ENCODE results near the gene CFDP1.
"Not testable (repeated sequence)": the region's sequence is repeated elsewhere in the genome, so short reads cannot be mapped to it uniquely, and the experiment has no call there.

The CFDP1 gene

GRCh38 chr16:75289189-75289588, 144.1 kb downstream of the CFDP1 start:
- Histone ChIP-seq H3K4me3 (ENCODE audit: low read depth in 1 of 5, low read length in 5 of 5) (no peak overlapping the region), H3K27ac (ENCODE audit: low read depth, low read length) (peak overlapping the region; percentile 44), H3K36me3 (ENCODE audit: control insufficient read depth in 5 of 5, insufficient read depth in 5 of 5, low read length in 5 of 5) (peaks cover 7 to 34% (median 29%) of the 10 kb centered on the region in 5 donors), H3K9me3 (ENCODE audit: control insufficient read depth in 5 of 5, low read length in 5 of 5) (no peaks in the 10 kb centered on the region), H3K4me1 (ENCODE audit: control insufficient read depth in 5 of 5, insufficient read depth in 5 of 5, low read length in 5 of 5) (peaks cover 0 to 26% (median 0%) of the 10 kb centered on the region in 5 donors), H3K27me3 (ENCODE audit: control insufficient read depth in 5 of 5, insufficient read depth in 4 of 5, low read length in 5 of 5) (no peaks in the 10 kb centered on the region), H3K9ac (ENCODE audit: low read length in 5 of 5) (no peak overlapping the region)

DNA sequence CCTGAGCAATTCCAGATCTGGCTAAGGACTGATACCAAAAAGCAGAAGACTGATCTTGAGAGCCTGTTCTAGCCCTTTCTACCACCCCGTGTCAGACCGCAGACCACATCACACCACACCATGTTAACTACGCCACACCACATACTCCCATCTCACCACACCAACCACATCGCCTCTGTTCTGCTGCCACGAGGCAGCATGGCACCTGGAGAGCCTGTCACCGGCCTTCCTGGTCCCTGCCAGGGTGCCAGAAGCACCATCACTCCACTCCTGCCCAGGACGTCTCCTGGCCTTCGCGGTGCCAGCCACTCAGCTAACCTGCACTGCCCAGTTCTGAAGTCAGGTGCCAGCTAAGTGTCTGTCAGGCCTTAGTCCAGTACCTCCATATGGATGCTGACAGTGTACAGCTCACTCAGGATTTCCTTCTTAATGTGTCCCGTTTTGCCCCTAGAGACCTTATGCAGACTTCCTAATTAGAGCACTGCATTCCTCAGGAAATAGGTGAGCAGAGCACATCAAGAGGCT, 144.6 kb downstream of the CFDP1 start:
- H3K27me3 ChIP-seq (ENCODE audit: control insufficient read depth in 5 of 5, insufficient read depth in 4 of 5, low read length in 5 of 5), result no peaks in the 10 kb centered on the region
- peaks cover 0 to 26% (median 0%) of the 10 kb centered on the region in 5 donors for H3K4me1 ChIP-seq (ENCODE audit: control insufficient read depth in 5 of 5, insufficient read depth in 5 of 5, low read length in 5 of 5)
- H3K9me3 ChIP-seq (ENCODE audit: control insufficient read depth in 5 of 5, low read length in 5 of 5), result no peaks in the 10 kb centered on the region
- no peak overlapping the region for H3K4me3 ChIP-seq (ENCODE audit: low read depth in 1 of 5, low read length in 5 of 5)
- H3K36me3 ChIP-seq (ENCODE audit: control insufficient read depth in 5 of 5, insufficient read depth in 5 of 5, low read length in 5 of 5), result peaks cover 4 to 31% (median 27%) of the 10 kb centered on the region in 5 donors
- H3K9ac ChIP-seq (ENCODE audit: low read length in 5 of 5), result peak overlapping the region in 1 of 5 donors; percentile 2
- H3K27ac ChIP-seq (ENCODE audit: low read depth, low read length), result peak overlapping the region; percentile 44

- Histone ChIP-seq H3K9me3 (ENCODE audit: control insufficient read depth in 5 of 5, low read length in 5 of 5) (no peaks in the 10 kb centered on the region), H3K4me1 (ENCODE audit: control insufficient read depth in 5 of 5, insufficient read depth in 5 of 5, low read length in 5 of 5) (peaks cover 0 to 26% (median 0%) of the 10 kb centered on the region in 5 donors), H3K27ac (ENCODE audit: low read depth, low read length) (peak overlapping the region; percentile 44), H3K9ac (ENCODE audit: low read length in 5 of 5) (peak overlapping the region in 1 of 5 donors; percentile 2), H3K27me3 (ENCODE audit: control insufficient read depth in 5 of 5, insufficient read depth in 4 of 5, low read length in 5 of 5) (no peaks in the 10 kb centered on the region), H3K4me3 (ENCODE audit: low read depth in 1 of 5, low read length in 5 of 5) (no peak overlapping the region), H3K36me3 (ENCODE audit: control insufficient read depth in 5 of 5, insufficient read depth in 5 of 5, low read length in 5 of 5) (peaks cover 4 to 27% (median 22%) of the 10 kb centered on the region in 5 donors)
Observed at GRCh38 chr16:75288181-75288580, 145.1 kb downstream of the CFDP1 start.

DNA sequence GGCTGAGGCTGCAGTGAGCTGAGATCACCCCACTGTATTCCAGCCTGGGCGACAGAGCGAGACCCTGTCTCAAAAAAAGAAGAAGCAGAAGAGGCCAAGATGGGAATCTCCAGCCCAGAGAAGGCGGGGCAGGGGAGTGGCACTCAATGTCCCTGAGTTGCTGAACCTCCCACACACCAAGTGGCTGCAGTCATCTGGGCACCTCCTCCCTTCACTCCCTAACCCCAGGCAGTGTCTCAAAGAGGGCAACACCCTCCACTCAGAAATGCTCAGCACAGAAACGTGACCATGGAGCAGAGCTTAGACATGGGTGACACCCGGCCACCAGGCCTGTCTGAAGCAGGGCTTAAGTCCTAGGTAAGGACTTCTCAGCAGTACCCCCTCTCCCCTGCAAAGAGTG, 145.6 kb downstream of the CFDP1 start:
- no peak overlapping the region for H3K9ac ChIP-seq (ENCODE audit: low read length in 5 of 5)
- peaks cover 4 to 23% (median 17%) of the 10 kb centered on the region in 5 donors for H3K36me3 ChIP-seq (ENCODE audit: control insufficient read depth in 5 of 5, insufficient read depth in 5 of 5, low read length in 5 of 5)
- no peak overlapping the region for H3K4me3 ChIP-seq (ENCODE audit: low read depth in 1 of 5, low read length in 5 of 5)
- H3K27ac ChIP-seq (ENCODE audit: low read depth, low read length), result no peak overlapping the region
- no peaks in the 10 kb centered on the region for H3K27me3 ChIP-seq (ENCODE audit: control insufficient read depth in 5 of 5, insufficient read depth in 4 of 5, low read length in 5 of 5)
- peaks cover 0 to 26% (median 0%) of the 10 kb centered on the region in 5 donors for H3K4me1 ChIP-seq (ENCODE audit: control insufficient read depth in 5 of 5, insufficient read depth in 5 of 5, low read length in 5 of 5)
- no peaks in the 10 kb centered on the region for H3K9me3 ChIP-seq (ENCODE audit: control insufficient read depth in 5 of 5, low read length in 5 of 5)

DNA sequence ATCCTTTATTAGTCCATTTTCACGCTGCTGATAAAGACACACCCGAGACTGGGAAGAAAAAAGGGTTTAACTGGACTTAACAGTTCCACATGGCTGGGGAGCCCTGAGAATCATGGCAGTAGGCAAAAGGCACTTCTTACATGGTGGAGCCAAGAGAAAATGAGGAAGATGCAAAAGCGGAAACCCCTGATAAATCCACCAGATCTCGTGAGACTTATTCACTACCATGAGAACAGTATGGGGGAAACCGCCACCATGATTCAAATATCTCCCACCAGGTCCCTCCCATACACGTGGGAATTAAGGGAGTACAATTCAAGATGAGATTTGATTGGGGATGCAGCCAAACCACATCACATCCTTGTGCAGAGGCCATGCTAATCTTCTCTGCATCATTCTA, 146.9 kb downstream of the CFDP1 start:
- Histone ChIP-seq H3K27me3 (ENCODE audit: control insufficient read depth in 5 of 5, insufficient read depth in 4 of 5, low read length in 5 of 5) (no peaks in the 10 kb centered on the region), H3K4me3 (ENCODE audit: low read depth in 1 of 5, low read length in 5 of 5) (no peak overlapping the region), H3K9ac (ENCODE audit: low read length in 5 of 5) (no peak overlapping the region), H3K27ac (ENCODE audit: low read depth, low read length) (no peak overlapping the region), H3K9me3 (ENCODE audit: control insufficient read depth in 5 of 5, low read length in 5 of 5) (no peaks in the 10 kb centered on the region), H3K36me3 (ENCODE audit: control insufficient read depth in 5 of 5, insufficient read depth in 5 of 5, low read length in 5 of 5) (peaks cover 3 to 11% (median 9%) of the 10 kb centered on the region in 5 donors), H3K4me1 (ENCODE audit: control insufficient read depth in 5 of 5, insufficient read depth in 5 of 5, low read length in 5 of 5) (peaks cover 0 to 26% (median 0%) of the 10 kb centered on the region in 5 donors)

GRCh38 chr16:75282466-75283281, 150.6 kb downstream of the CFDP1 start:
- no peak overlapping the region for H3K4me3 ChIP-seq (ENCODE audit: low read depth in 1 of 5, low read length in 5 of 5)
- H3K9ac ChIP-seq (ENCODE audit: low read length in 5 of 5), result no peak overlapping the region
- H3K36me3 ChIP-seq (ENCODE audit: control insufficient read depth in 5 of 5, insufficient read depth in 5 of 5, low read length in 5 of 5), result no peaks in the 10 kb centered on the region
- no peaks in the 10 kb centered on the region for H3K9me3 ChIP-seq (ENCODE audit: control insufficient read depth in 5 of 5, low read length in 5 of 5)
- no peaks in the 10 kb centered on the region for H3K4me1 ChIP-seq (ENCODE audit: control insufficient read depth in 5 of 5, insufficient read depth in 5 of 5, low read length in 5 of 5)
- no peaks in the 10 kb centered on the region for H3K27me3 ChIP-seq (ENCODE audit: control insufficient read depth in 5 of 5, insufficient read depth in 4 of 5, low read length in 5 of 5)
- no peak overlapping the region for H3K27ac ChIP-seq (ENCODE audit: low read depth, low read length)

DNA sequence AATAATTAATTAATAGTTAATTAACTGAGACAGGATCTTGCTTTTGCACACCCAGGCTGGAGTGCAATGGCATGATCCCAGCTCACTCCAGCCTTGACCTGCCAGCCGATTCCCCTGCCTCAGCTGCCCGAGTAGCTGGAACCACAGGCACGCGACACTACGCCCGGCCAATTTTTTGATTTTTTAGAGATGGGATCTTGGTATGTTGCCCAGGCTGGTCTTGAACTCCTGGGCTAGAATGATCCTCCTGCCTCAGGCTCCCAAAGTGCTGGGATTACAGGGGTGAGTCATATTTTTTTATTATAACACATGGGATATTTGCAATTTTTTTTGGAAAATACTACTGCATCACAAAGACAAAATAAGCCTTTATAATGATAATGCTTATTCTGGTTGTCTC, 151.5 kb downstream of the CFDP1 start:
- H3K4me1 ChIP-seq (ENCODE audit: control insufficient read depth in 5 of 5, insufficient read depth in 5 of 5, low read length in 5 of 5), result no peaks in the 10 kb centered on the region
- H3K27ac ChIP-seq (ENCODE audit: low read depth, low read length), result no peak overlapping the region

DNA sequence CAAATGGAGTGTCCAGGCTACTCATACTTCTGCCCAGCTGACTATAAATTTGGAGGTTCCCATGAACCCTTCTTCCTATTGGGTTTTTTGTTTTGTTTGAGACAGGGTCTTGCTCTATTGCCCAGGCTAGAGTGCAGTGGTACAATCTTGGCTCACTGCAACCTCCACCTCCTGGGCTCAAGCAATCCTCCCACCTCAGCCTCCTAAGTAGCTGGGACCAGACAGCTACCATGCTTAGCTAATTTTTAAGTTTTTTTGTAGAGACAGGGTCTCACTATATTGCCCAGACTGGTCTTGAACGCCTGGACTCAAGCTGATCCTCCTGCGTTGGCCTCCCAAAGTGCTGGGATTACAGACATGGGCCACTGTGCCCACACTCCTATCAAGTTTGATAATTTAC, 152.3 kb downstream of the CFDP1 start:
- not testable (repeated sequence) for H3K27ac ChIP-seq (ENCODE audit: low read depth, low read length); H3K27me3 ChIP-seq (ENCODE audit: control insufficient read depth in 5 of 5, insufficient read depth in 4 of 5, low read length in 5 of 5); H3K9me3 ChIP-seq (ENCODE audit: control insufficient read depth in 5 of 5, low read length in 5 of 5); H3K4me3 ChIP-seq (ENCODE audit: low read depth in 1 of 5, low read length in 5 of 5); H3K4me1 ChIP-seq (ENCODE audit: control insufficient read depth in 5 of 5, insufficient read depth in 5 of 5, low read length in 5 of 5); H3K36me3 ChIP-seq (ENCODE audit: control insufficient read depth in 5 of 5, insufficient read depth in 5 of 5, low read length in 5 of 5); H3K9ac ChIP-seq (ENCODE audit: low read length in 5 of 5)

More for the DNA sequence above, 151.5 kb downstream of the CFDP1 start:
- Histone ChIP-seq H3K9me3 (ENCODE audit: control insufficient read depth in 5 of 5, low read length in 5 of 5) (no peaks in the 10 kb centered on the region), H3K36me3 (ENCODE audit: control insufficient read depth in 5 of 5, insufficient read depth in 5 of 5, low read length in 5 of 5) (no peaks in the 10 kb centered on the region), H3K4me3 (ENCODE audit: low read depth in 1 of 5, low read length in 5 of 5) (no peak overlapping the region), H3K27me3 (ENCODE audit: control insufficient read depth in 5 of 5, insufficient read depth in 4 of 5, low read length in 5 of 5) (no peaks in the 10 kb centered on the region), H3K9ac (ENCODE audit: low read length in 5 of 5) (no peak overlapping the region)

DNA sequence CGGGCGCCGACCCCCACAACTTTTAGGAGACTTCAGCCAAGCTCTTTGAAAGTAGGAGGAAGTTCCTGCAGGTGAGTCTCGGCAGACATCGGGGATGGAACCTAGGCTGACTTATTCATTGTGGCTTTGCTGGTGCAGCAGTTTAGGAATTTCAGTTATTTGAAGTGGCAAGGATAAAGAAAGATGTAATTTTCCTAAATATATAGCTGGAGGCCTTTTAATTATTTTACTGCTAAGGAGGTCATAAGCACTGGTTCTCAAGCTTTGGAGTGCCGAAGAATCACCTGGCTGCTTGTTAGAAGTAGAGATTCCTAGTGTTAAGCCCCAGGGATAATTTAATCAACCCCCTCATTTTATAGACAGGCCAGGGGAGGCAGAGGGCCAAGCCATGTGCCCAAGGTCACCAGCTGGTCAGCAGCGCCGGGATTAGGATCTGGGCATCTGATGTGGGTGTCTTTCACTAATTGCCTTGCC, 152.9 kb downstream of the CFDP1 start:
- no peak overlapping the region for H3K9ac ChIP-seq (ENCODE audit: low read length in 5 of 5)
- H3K36me3 ChIP-seq (ENCODE audit: control insufficient read depth in 5 of 5, insufficient read depth in 5 of 5, low read length in 5 of 5), result no peaks in the 10 kb centered on the region
- H3K4me1 ChIP-seq (ENCODE audit: control insufficient read depth in 5 of 5, insufficient read depth in 5 of 5, low read length in 5 of 5), result no peaks in the 10 kb centered on the region
- no peaks in the 10 kb centered on the region for H3K9me3 ChIP-seq (ENCODE audit: control insufficient read depth in 5 of 5, low read length in 5 of 5)
- H3K27ac ChIP-seq (ENCODE audit: low read depth, low read length), result no peak overlapping the region
- H3K27me3 ChIP-seq (ENCODE audit: control insufficient read depth in 5 of 5, insufficient read depth in 4 of 5, low read length in 5 of 5), result no peaks in the 10 kb centered on the region
- H3K4me3 ChIP-seq (ENCODE audit: low read depth in 1 of 5, low read length in 5 of 5), result no peak overlapping the region

- no peaks in the 10 kb centered on the region for H3K36me3 ChIP-seq (ENCODE audit: control insufficient read depth in 5 of 5, insufficient read depth in 5 of 5, low read length in 5 of 5)
- no peak overlapping the region for H3K4me3 ChIP-seq (ENCODE audit: low read depth in 1 of 5, low read length in 5 of 5)
- no peaks in the 10 kb centered on the region for H3K4me1 ChIP-seq (ENCODE audit: control insufficient read depth in 5 of 5, insufficient read depth in 5 of 5, low read length in 5 of 5)
- no peak overlapping the region for H3K9ac ChIP-seq (ENCODE audit: low read length in 5 of 5)
- no peaks in the 10 kb centered on the region for H3K9me3 ChIP-seq (ENCODE audit: control insufficient read depth in 5 of 5, low read length in 5 of 5)
- H3K27me3 ChIP-seq (ENCODE audit: control insufficient read depth in 5 of 5, insufficient read depth in 4 of 5, low read length in 5 of 5), result no peaks in the 10 kb centered on the region
- no peak overlapping the region for H3K27ac ChIP-seq (ENCODE audit: low read depth, low read length)
Observed at GRCh38 chr16:75279305-75279704, 154.0 kb downstream of the CFDP1 start.

Data from subcutaneous abdominal adipose tissue (tissue), 5 donors.